Transverse colon (tissue), 4 donors: Measurements from ENCODE around the gene OR2V2.

ENCODE experiments used
- CTCF ChIP-seq, 5 experiments: fragments of 200-600 bp in 3 of 5; fragments of 450-650 bp in 2 of 5; sonication (generic) in 3 of 5; IDR thresholded peaks; 1 replicate in 2 of 5; 2 replicates in 3 of 5; pipeline ENCODE4 v1.5.1; 2016 to 2017; ENCODE audit warnings: antibody characterized with exemption in 5 of 5, inconsistent platforms in 3 of 5, mild to moderate bottlenecking in 2 of 5, moderate library complexity in 1 of 5
- EP300 ChIP-seq: sonication (generic); formaldehyde crosslinking; IDR thresholded peaks from one replicate; pipeline ENCODE4 v1.6.1; 2017; ENCODE audit warnings: antibody characterized with exemption, low read depth
- POLR2A ChIP-seq: fragments of 450-650 bp; IDR thresholded peaks from one replicate; pipeline ENCODE4 v1.6.1; 2016; ENCODE audit warnings: antibody characterized with exemption, mild to moderate bottlenecking, moderate library complexity
- POLR2AphosphoS5 ChIP-seq, 3 donors: sonication (generic); formaldehyde crosslinking; IDR thresholded peaks; one replicate each; pipeline ENCODE4 v1.6.1; 2016; ENCODE audit warnings: antibody characterized with exemption in 3 of 3

- TF ChIP-seq CTCF (IDR thresholded peaks at IDR 0.05) (no peak), POLR2A (no peak), POLR2AphosphoS5 (IDR thresholded peaks at IDR 0.05) (no peak), EP300 (no peak)
Measured at GRCh38 chr5:181124526-181124925, 22.9 kb upstream of the OR2V2 start.
